Measurements from ENCODE around the gene MINDY3.

DNA sequence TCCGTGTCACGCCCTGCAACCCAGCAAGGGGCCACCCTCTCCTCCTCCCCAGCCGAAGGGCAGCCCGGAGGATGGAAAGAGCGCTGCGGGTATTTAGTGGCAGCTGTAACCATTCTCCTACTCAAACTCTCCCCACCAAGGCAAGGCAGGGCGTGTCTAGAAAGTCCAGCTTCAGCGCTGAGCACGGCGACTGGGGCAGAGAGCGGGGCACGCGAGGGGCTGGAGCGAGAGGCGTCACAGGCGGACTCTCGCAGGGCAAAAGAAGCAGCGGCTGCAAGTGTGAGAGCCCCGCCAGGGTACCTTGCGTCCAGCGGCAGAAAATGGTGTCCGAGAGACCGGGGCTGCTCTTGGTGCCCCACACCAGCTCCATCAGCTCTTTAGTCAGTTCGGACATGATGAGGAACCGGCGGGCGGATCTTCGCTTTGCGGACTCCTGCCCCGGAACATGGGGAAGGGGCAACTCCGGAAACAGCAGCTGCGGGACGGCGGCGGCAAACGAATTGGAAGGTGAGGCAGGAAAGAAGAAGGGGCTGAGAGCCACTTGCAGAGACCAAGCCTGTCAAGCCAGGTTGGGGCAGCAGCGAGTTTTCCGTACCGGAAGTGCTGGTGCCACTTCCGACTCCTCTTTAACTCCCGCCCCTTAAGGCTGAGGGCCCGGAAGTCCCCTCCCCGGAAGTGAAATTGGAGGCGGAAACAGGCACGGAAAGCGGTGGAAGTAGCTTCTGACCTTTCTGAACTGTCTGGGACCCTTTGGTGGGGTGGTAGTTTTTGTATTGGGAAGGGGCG, at the start of gene MINDY3:
- TF ChIP-seq, protein P1, sequence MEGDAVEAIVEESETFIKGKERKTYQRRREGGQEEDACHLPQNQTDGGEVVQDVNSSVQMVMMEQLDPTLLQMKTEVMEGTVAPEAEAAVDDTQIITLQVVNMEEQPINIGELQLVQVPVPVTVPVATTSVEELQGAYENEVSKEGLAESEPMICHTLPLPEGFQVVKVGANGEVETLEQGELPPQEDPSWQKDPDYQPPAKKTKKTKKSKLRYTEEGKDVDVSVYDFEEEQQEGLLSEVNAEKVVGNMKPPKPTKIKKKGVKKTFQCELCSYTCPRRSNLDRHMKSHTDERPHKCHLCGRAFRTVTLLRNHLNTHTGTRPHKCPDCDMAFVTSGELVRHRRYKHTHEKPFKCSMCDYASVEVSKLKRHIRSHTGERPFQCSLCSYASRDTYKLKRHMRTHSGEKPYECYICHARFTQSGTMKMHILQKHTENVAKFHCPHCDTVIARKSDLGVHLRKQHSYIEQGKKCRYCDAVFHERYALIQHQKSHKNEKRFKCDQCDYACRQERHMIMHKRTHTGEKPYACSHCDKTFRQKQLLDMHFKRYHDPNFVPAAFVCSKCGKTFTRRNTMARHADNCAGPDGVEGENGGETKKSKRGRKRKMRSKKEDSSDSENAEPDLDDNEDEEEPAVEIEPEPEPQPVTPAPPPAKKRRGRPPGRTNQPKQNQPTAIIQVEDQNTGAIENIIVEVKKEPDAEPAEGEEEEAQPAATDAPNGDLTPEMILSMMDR (IDR thresholded peaks at IDR 0.05 in 8 of 11, conservative IDR thresholded peaks at IDR 0.05 in 3 of 11) = no peak
- no peak for TF ChIP-seq POLR2A (IDR thresholded peaks at IDR 0.05)

All from spleen (tissue), 7 donors.